ENCODE results near the gene PHF21A. TPM values are rescaled to one million over a fixed set of nuclear protein-coding genes. Genes with fewer than 3 reads are reported as not detected.
"Not testable (repeated sequence)": the region's sequence is repeated elsewhere in the genome, so short reads cannot be mapped to it uniquely, and the experiment has no call there.

Gene PHF21A
- total and polyA plus RNA-seq, 2 experiments from 2014 or later: 24.6 to 30.4 TPM

- Histone ChIP-seq H3K36me3 (replicated peaks; ENCODE audit: insufficient read depth, low read depth) (no peaks in the 10 kb centered on the region), H2AFZ (no peak overlapping the region), H3K27me3 (no peaks in the 10 kb centered on the region), H3K4me3 (no peak overlapping the region), H3K79me2 (no peaks in the 10 kb centered on the region), H3K27ac (no peak overlapping the region), H4K20me1 (ENCODE audit: insufficient read depth, poor library complexity, severe bottlenecking) (no peaks in the 10 kb centered on the region), H3K4me2 (no peak overlapping the region), H3K4me1 (ENCODE audit: insufficient read depth) (peaks cover 6% of the 10 kb centered on the region), H3K9me2 (replicated peaks; ENCODE audit: insufficient read depth) (no peaks in the 10 kb centered on the region), H3K9me3 (ENCODE audit: low read depth) (no peaks in the 10 kb centered on the region)
- no peak for DNase-seq (ENCODE audit: low spot score)
- WGBS (ENCODE audit: low lambda C conversion rate, missing lambda C conversion rate): 92% methylated on average over 6 of the region's 6 CpGs
- no peak for TF ChIP-seq EZH2 (IDR thresholded peaks at IDR 0.05; ENCODE audit: borderline replicate concordance)
- no peak for TF ChIP-seq CTCF (IDR thresholded peaks at IDR 0.05; ENCODE audit: poor library complexity)
- TF ChIP-seq EZH2phosphoT487 (IDR thresholded peaks at IDR 0.05; ENCODE audit: low read depth, severe bottlenecking, unreplicated experiment): no peak
Observed at GRCh38 chr11:45901626-45902025, 219.6 kb downstream of the PHF21A start.

- no peaks in the 10 kb centered on the region for H3K27me3 ChIP-seq
- H3K4me3 ChIP-seq: peak overlapping the region; percentile 21
- no peak overlapping the region for H3K27ac ChIP-seq
Observed at GRCh38 chr11:45900916-45901617, 220.2 kb downstream of the PHF21A start.

GRCh38 chr11:45900175-45900800, 221.0 kb downstream of the PHF21A start:
- WGBS (ENCODE audit: low lambda C conversion rate, missing lambda C conversion rate): 5% methylated on average over 25 of the region's 59 CpGs
- not testable (repeated sequence) for H3K27me3 ChIP-seq; H4K20me1 ChIP-seq (ENCODE audit: insufficient read depth, poor library complexity, severe bottlenecking); H3K27ac ChIP-seq; H3K9me3 ChIP-seq (ENCODE audit: low read depth); DNase-seq (ENCODE audit: low spot score); H3K4me1 ChIP-seq (ENCODE audit: insufficient read depth); H3K36me3 ChIP-seq (replicated peaks; ENCODE audit: insufficient read depth, low read depth); H3K79me2 ChIP-seq; H3K9me2 ChIP-seq (replicated peaks; ENCODE audit: insufficient read depth)
- H2AFZ ChIP-seq: peak overlapping the region; percentile 25
- peak overlapping the region; percentile 93 for H3K4me2 ChIP-seq
- H3K4me3 ChIP-seq: peak overlapping the region; percentile 21

More at GRCh38 chr11:45900916-45901617, 220.2 kb downstream of the PHF21A start:
- H3K4me1 ChIP-seq (ENCODE audit: insufficient read depth): peaks cover 6% of the 10 kb centered on the region
- no peaks in the 10 kb centered on the region for H3K9me3 ChIP-seq (ENCODE audit: low read depth)
- no peak for TF ChIP-seq EZH2 (IDR thresholded peaks at IDR 0.05; ENCODE audit: borderline replicate concordance)
- no peak for TF ChIP-seq EZH2phosphoT487 (IDR thresholded peaks at IDR 0.05; ENCODE audit: low read depth, severe bottlenecking, unreplicated experiment)
- no peak for TF ChIP-seq CTCF (IDR thresholded peaks at IDR 0.05; ENCODE audit: poor library complexity)
- no peak overlapping the region for H2AFZ ChIP-seq
- peak overlapping the region; percentile 93 for H3K4me2 ChIP-seq
- no peaks in the 10 kb centered on the region for H3K9me2 ChIP-seq (replicated peaks; ENCODE audit: insufficient read depth)
- no peaks in the 10 kb centered on the region for H4K20me1 ChIP-seq (ENCODE audit: insufficient read depth, poor library complexity, severe bottlenecking)
- no peaks in the 10 kb centered on the region for H3K79me2 ChIP-seq
- DNase-seq (ENCODE audit: low spot score): no peak
- 50% methylated on average over 7 of the region's 8 CpGs for WGBS (ENCODE audit: low lambda C conversion rate, missing lambda C conversion rate)
- no peaks in the 10 kb centered on the region for H3K36me3 ChIP-seq (replicated peaks; ENCODE audit: insufficient read depth, low read depth)

GRCh38 chr11:45899448-45900174, 221.6 kb downstream of the PHF21A start:
- peaks cover 6% of the 10 kb centered on the region for H3K4me1 ChIP-seq (ENCODE audit: insufficient read depth)
- H3K9me2 ChIP-seq (replicated peaks; ENCODE audit: insufficient read depth): no peaks in the 10 kb centered on the region
- no peaks in the 10 kb centered on the region for H3K27me3 ChIP-seq
- no peaks in the 10 kb centered on the region for H3K36me3 ChIP-seq (replicated peaks; ENCODE audit: insufficient read depth, low read depth)
- no peak for TF ChIP-seq EZH2phosphoT487 (IDR thresholded peaks at IDR 0.05; ENCODE audit: low read depth, severe bottlenecking, unreplicated experiment)
- no peak for TF ChIP-seq EZH2 (IDR thresholded peaks at IDR 0.05; ENCODE audit: borderline replicate concordance)
- no peak for TF ChIP-seq CTCF (IDR thresholded peaks at IDR 0.05; ENCODE audit: poor library complexity)
- no peaks in the 10 kb centered on the region for H4K20me1 ChIP-seq (ENCODE audit: insufficient read depth, poor library complexity, severe bottlenecking)
- WGBS (ENCODE audit: low lambda C conversion rate, missing lambda C conversion rate): under 1% methylated on average over 35 of the region's 62 CpGs
- DNase-seq (ENCODE audit: low spot score): peak; percentile 93
- H3K27ac ChIP-seq: peak overlapping the region; percentile 77
- no peaks in the 10 kb centered on the region for H3K79me2 ChIP-seq
- H3K9me3 ChIP-seq (ENCODE audit: low read depth): no peaks in the 10 kb centered on the region
- peak overlapping the region; percentile 93 for H3K4me2 ChIP-seq
- peak overlapping the region; percentile 25 for H2AFZ ChIP-seq
- H3K4me3 ChIP-seq: peak overlapping the region; percentile 21
